Measurements from ENCODE around the gene ELL. TPM values are rescaled to one million over a fixed set of nuclear protein-coding genes. Genes with fewer than 3 reads are reported as not detected.

The ELL gene
- total RNA-seq, 1 donor = 10.9 TPM

GRCh38 chr19:18434411-18435175 lies 87.3 kb downstream of the ELL start:
- TF ChIP-seq CTCF (IDR thresholded peaks at IDR 0.05; ENCODE audit: insufficient read depth, low read length) = no peak
- no peak for DNase-seq (ENCODE audit: low read depth)
- no peak overlapping the region for H3K4me3 ChIP-seq (ENCODE audit: low read depth, low read length)

DNA sequence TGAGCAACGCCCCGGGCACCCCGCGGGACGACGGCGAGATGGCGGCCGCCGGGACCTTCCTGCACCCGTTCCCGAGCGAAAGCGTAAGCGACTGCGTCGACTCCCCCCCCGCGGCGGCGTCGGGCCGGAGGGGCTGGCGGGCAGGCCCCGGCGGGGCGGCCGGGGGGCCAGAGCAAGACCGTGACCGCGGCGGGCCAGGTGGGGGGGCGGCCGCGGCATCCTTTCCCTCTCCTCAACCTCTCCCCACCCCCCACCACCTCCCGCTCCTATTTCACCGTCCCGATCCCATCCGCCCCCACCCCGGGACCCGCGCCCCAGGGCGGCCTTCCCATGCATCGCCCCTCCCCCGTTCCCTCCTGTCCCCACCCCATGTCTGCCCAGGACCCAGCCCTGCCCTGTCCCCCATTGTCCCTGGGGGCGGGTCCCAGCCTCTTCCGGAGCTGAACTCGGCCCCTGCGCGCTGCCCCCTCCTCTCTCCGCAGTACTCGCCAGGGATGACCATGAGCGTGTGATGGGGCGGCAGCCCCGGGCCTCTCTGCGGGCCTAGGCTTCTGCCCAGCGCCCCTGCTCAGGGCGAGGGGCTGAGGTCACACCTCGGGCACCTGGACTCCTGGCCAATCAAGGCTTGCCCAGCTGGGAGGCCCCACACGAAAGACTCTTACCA lies 88.0 kb downstream of the ELL start:
- H3K4me3 ChIP-seq (ENCODE audit: low read depth, low read length) = no peak overlapping the region
- DNase-seq (ENCODE audit: low read depth) = no peak

DNA sequence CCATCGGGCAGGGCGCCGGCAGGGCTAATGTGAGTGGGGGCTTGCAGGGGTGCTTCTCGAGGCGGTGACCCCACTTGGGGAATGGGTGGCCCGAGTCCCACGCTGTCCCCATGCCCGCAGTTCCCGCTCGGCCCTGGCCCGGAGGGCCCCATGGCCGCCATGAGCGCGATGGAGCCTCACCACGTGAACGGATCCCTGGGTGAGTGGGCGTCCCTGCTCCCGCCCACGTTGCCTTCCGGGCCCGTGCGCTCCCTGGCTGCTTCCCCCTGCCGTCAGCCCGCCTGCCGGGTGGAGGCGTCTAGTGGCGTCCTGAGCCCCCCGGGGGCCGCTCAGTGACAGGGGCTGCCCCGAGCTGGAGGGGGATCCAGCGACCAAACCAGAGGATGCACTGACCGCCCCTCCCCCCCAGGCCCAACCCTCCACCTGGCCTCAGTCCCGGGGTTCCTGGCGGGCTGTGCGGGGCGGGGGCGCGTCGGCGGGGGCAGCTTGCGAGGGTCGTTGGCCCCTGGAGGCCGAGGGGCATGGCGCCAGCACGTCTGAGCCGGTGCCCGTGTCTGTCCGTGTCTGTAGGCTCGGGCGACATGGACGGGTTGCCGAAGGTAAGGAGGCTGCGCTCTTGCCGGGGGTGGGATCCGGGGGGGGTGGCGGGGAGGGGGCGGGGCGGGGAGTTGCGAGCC lies 88.7 kb downstream of the ELL start:
- H3K4me3 ChIP-seq (ENCODE audit: low read depth, low read length) = no peak overlapping the region
- TF ChIP-seq CTCF (IDR thresholded peaks at IDR 0.05; ENCODE audit: insufficient read depth, low read length) = no peak
- DNase-seq (ENCODE audit: low read depth) = no peak

More for the DNA sequence above, 88.0 kb downstream of the ELL start:
- no peak for TF ChIP-seq CTCF (IDR thresholded peaks at IDR 0.05; ENCODE audit: insufficient read depth, low read length)

GRCh38 chr19:18432275-18433014 lies 89.4 kb downstream of the ELL start:
- DNase-seq (ENCODE audit: low read depth) = no peak
- H3K4me3 ChIP-seq (ENCODE audit: low read depth, low read length) = no peak overlapping the region
- TF ChIP-seq CTCF (IDR thresholded peaks at IDR 0.05; ENCODE audit: insufficient read depth, low read length) = no peak

- no peak for TF ChIP-seq CTCF (IDR thresholded peaks at IDR 0.05; ENCODE audit: insufficient read depth, low read length)
- DNase-seq (ENCODE audit: low read depth) = no peak
- H3K4me3 ChIP-seq (ENCODE audit: low read depth, low read length) = no peak overlapping the region
Measured at GRCh38 chr19:18431351-18432197, 90.3 kb downstream of the ELL start.
